Fibroblast of skin of scalp (primary cell): Measurements from ENCODE around the gene DNASE2B. TPM values are rescaled to one million over a fixed set of nuclear protein-coding genes. Genes with fewer than 3 reads are reported as not detected.
A peak's percentile ranks its signal among the peaks of the same experiment; 100 is the strongest.

Source experiments
- DNase-seq: peaks from one replicate; pipeline ENCODE4 v3.0.0-alpha.2; 2013
- polyA plus RNA-seq, 2 experiments: library from polyadenylated mRNA; unstranded; fragments of 120-200 nt; gene quantifications; one replicate each; pipeline ENCODE4 v1.2.1, GENCODE V29; 2013; ENCODE audit not compliant: insufficient read length in 2 of 2

Gene DNASE2B, protein sequence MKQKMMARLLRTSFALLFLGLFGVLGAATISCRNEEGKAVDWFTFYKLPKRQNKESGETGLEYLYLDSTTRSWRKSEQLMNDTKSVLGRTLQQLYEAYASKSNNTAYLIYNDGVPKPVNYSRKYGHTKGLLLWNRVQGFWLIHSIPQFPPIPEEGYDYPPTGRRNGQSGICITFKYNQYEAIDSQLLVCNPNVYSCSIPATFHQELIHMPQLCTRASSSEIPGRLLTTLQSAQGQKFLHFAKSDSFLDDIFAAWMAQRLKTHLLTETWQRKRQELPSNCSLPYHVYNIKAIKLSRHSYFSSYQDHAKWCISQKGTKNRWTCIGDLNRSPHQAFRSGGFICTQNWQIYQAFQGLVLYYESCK
- polyA plus RNA-seq (2013, experiment 1 of 2; ENCODE audit: insufficient read length) = not detected
- polyA plus RNA-seq (2013, experiment 2 of 2; ENCODE audit: insufficient read length) = not detected

GRCh38 chr1:84398175-84399155, at the start of gene DNASE2B:
Gene DNASE2B, plus strand, starts transcription at chr1:84398484. Its CDS starts 81 bp downstream, at chr1:84398565.
- no peak for DNase-seq

GRCh38 chr1:84348759-84349158, 49.5 kb upstream of the DNASE2B start:
- no peak for DNase-seq

GRCh38 chr1:84350104-84350503, 48.2 kb upstream of the DNASE2B start:
- no peak for DNase-seq

DNA sequence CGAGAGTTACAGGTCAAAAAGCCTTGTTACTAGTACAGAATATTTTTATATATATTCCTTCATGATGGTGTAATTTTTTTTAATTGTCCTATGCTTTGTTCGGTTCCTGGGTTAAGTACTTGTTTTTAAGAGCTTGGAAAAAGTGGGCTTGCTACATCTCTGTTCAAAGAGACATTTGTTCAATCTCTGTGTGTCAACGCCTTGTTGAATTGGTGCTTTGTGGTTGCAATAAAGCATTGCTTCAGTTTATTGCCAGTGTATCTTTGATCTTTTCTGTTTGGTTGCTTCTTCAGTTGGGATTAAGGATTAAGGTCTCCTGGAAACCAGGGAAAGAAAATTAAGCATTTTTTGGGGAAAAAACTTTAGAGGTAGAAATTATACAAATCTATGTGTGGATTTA, 47.7 kb upstream of the DNASE2B start:
- no peak for DNase-seq

- no peak for DNase-seq
Observed at GRCh38 chr1:84352298-84353106, 45.8 kb upstream of the DNASE2B start.

GRCh38 chr1:84353695-84354094, 44.6 kb upstream of the DNASE2B start:
- peak; percentile 44 for DNase-seq

- DNase-seq = no peak
Observed at GRCh38 chr1:84355556-84355955, 42.7 kb upstream of the DNASE2B start.

DNA sequence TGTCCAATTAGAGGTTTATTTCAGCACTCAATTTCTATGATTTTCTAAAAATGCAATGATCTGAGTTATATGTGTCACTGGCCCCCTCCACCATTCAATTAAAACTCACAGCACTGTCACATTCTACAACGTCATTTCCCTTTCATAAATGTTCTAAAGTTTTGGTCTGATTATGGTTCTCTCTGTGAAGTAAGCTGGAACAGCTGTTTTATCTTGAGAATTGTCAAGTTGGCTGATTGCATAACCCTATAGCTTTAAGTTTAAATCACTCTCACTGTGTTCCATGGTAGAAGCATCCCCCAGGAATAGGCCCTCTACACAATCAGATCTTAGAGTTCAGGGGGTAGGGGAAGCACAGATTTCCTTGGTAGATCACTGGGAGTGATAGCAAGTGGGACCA, 41.4 kb upstream of the DNASE2B start:
- no peak for DNase-seq

GRCh38 chr1:84358695-84359094, 39.6 kb upstream of the DNASE2B start:
- DNase-seq = no peak

- DNase-seq = no peak
Observed at GRCh38 chr1:84360316-84360715, 38.0 kb upstream of the DNASE2B start.

DNA sequence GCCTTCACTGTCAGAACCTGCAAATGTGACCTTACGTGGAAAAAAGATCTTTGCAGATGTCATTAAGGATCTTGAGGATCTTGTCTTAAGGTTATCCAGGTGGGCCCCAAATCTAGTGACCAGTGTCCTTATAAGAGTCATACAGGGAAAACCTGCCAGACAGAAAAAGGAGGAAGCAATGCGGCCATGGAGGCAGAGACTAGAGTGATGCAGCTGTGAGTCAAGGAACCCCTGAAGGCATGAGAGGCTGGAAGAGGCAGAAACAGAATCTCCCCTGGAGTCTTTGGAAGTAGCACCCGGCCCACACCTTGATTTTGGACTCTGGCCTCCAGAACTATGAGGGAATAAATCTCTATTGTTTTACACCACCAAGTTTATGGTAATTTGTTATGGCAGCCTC, 36.5 kb upstream of the DNASE2B start:
- no peak for DNase-seq

DNA sequence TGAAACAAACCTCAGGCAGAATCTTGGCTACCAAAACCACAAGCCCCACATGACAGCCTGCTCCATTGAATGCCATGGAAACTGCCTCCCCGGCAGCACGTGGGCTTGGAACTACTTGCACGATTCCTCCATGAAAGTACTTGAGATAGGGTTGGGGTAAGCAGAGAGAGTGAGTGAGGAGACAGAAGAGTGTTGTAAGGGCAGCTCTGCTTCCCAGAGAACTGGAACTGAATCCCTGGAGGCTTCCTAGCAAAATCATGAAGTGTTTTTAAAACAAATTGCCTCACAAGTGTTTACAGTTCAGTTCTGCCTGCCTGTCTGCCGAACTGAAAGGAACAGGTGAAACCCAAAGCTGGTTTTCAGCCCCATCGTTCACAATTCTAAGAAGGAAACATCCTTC, 35.3 kb upstream of the DNASE2B start:
- no peak for DNase-seq

DNA sequence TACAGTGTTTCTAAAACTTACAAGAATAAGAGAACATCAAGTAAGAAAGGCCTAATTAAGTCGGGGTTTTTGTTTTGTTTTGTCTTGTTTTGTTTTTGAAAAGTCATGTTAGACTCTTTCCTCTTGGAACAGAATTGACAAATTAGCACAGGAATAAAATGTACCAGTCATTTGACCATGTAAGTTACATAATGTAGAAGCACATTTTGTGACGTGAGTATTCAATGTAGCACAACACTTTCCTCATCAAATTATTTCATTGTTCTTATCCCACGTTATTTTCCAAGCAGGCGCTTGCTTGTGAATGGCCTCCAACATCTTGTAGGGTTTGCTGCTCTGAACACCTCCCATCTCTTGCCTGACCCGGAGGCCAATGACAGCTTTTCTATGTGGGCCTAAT, 34.7 kb upstream of the DNASE2B start:
- DNase-seq = no peak

GRCh38 chr1:84365225-84366221, 32.8 kb upstream of the DNASE2B start:
- peak; percentile 95 for DNase-seq

DNA sequence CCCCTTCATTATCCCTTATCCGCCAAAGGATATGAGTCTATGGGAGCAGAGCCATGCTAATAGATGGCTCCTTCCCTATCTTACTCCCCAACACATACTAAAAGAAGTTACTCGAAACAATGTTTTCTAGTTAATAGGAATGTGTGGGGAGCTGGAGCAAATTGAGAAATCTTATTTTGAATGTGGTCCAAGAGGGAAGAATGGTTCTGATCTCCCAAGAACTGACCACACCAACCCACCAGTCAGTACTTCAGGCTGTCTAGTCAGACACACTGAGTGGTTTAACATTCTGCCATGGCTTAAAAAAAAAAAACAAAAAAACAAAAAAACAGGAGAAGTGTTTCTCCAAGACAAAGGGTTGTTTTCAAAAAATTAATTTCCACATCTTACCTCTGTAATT, 31.5 kb upstream of the DNASE2B start:
- DNase-seq = peak; percentile 50

DNA sequence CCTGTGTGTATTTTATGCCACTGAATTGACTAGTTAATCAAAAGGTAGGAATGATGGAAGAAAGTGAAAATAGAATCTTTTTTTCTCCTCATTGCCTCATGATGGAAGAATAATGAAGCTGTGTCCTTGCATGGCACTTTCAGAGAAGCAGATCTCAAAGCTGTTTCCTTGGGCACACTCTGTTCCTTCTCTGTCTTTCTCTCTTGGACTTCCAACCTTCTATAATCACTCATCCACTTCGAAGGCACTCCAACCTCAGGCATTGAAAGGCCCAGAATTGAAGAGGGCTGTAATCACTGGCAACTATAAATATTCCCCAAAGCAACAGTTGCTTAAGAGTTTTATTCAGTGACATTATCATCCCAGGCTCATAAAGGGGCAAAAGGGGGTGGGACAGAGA, 31.1 kb upstream of the DNASE2B start:
- no peak for DNase-seq

- DNase-seq = no peak
Observed at GRCh38 chr1:84368441-84368840, 29.8 kb upstream of the DNASE2B start.

- DNase-seq = no peak
Observed at GRCh38 chr1:84370266-84370665, 28.0 kb upstream of the DNASE2B start.

- DNase-seq = peak; percentile 43
Observed at GRCh38 chr1:84370831-84371394, 27.4 kb upstream of the DNASE2B start.

DNA sequence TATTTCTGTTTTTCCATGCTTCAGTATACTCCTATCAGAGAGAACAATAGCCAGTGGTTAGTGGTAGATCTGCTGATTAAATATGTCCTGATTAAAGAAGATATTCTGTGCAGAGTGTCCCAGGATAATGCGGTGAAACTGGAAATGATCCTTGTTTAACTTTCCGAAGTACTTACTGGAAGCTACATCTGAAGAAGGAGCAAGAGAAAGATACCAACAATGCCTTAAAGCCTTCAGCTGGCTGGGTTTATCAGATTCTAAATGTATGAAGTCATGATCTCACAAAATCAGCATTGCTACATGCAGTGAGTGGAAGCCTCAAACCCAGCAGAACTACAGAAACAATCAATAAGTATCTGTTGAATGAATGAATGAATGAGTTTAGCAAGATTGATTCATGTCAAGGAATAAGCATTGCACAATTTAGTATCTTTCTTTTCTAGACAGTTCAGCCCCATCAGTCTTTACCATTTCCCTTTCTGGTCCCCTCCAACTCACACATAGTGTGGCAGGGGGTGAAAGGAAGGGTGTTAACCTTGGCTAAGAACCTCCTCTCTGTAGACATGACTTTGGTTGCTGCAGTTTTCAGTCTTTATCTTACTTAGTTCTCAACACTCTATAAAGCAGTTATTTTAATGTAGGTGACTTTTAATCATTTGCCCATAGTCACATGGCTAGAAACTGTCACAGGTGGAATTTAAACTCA, 24.7 kb upstream of the DNASE2B start:
- DNase-seq = no peak
